ENCODE measurements around the gene JMJD8. TPM values are rescaled to one million over a fixed set of nuclear protein-coding genes. Genes with fewer than 3 reads are reported as not detected.

JMJD8 gene
- total and polyA plus RNA-seq, 9 of the 15 experiments (the other 6 are each of a cell fraction or from before 2014, with no cell fraction given), result 1.2 to 50.6 (median 29.3) TPM

DNA sequence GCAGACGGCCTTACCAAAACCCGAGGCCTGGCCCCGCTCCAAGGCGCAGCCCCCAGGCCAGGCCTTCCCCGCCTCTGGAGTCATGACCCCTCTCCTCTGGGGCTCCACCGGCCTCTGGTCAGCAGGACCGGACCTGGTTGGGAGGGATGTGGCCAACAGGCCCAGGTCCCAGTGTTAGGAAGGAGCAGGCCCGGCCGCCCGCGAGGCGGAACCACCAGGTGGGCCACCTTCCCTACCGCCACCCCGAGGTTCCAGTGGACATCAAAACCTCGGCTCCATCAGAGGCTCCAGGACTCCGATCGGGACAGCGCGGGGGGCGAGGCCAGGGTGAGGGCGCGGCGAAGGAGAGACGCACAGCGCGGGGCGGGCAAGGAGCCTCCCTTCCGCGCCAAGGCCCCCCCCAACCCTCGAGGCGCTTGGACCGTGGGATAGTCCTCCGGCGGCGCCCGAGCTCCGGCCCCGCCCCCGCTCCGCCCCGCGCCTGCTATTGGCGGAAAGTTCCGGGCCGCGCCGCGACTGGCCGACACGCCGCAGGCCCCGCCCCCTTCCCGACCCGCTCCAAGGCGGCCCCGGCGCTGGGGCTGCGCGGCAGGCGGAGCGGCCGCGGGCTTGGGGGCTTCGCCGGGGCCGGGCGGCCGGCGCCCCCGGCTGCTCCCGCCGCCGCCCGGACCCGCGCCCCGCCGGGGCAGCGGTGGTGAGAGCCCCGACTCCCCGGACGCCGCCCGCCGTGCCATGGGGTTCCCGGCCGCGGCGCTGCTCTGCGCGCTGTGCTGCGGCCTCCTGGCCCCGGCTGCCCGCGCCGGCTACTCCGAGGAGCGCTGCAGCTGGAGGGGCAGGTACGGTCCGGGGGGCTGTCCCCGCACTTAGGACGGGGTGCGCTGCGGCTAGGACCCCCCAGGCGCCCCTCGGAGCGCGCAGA, 30.7 kb upstream of the JMJD8 start, which contains the start of gene METRN (continued):
- TF ChIP-seq PTTG1 (tag; IDR thresholded peaks at IDR 0.05; ENCODE audit: low read depth), result no peak
- TF ChIP-seq PTBP1 (IDR thresholded peaks at IDR 0.05; ENCODE audit: low read depth, low read length), result no peak
- no peak for TF ChIP-seq XRCC4 (IDR thresholded peaks at IDR 0.05; ENCODE audit: extremely low read depth, insufficient read depth, insufficient read length)
- TF ChIP-seq FOXP1 (CRISPR knock-in tag; IDR thresholded peaks at IDR 0.05), result no peak
- TF ChIP-seq L3MBTL2 (IDR thresholded peaks at IDR 0.05), result peak; percentile 73
- no peak for TF ChIP-seq NR2F6 (CRISPR knock-in tag; IDR thresholded peaks at IDR 0.05)
- TF ChIP-seq, protein P1, sequence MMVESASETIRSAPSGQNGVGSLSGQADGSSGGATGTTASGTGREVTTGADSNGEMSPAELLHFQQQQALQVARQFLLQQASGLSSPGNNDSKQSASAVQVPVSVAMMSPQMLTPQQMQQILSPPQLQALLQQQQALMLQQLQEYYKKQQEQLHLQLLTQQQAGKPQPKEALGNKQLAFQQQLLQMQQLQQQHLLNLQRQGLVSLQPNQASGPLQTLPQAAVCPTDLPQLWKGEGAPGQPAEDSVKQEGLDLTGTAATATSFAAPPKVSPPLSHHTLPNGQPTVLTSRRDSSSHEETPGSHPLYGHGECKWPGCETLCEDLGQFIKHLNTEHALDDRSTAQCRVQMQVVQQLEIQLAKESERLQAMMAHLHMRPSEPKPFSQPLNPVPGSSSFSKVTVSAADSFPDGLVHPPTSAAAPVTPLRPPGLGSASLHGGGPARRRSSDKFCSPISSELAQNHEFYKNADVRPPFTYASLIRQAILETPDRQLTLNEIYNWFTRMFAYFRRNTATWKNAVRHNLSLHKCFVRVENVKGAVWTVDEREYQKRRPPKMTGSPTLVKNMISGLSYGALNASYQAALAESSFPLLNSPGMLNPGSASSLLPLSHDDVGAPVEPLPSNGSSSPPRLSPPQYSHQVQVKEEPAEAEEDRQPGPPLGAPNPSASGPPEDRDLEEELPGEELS (CRISPR knock-in tag; IDR thresholded peaks at IDR 0.05; ENCODE audit: borderline replicate concordance), result no peak
- TF ChIP-seq RFX7 (CRISPR knock-in tag; IDR thresholded peaks at IDR 0.05), result no peak
- TF ChIP-seq, protein P2, sequence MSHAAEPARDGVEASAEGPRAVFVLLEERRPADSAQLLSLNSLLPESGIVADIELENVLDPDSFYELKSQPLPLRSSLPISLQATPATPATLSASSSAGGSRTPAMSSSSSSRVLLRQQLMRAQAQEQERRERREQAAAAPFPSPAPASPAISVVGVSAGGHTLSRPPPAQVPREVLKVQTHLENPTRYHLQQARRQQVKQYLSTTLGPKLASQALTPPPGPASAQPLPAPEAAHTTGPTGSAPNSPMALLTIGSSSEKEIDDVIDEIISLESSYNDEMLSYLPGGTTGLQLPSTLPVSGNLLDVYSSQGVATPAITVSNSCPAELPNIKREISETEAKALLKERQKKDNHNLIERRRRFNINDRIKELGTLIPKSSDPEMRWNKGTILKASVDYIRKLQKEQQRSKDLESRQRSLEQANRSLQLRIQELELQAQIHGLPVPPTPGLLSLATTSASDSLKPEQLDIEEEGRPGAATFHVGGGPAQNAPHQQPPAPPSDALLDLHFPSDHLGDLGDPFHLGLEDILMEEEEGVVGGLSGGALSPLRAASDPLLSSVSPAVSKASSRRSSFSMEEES (CRISPR knock-in tag; IDR thresholded peaks at IDR 0.05), result no peak
- TF ChIP-seq SRF (CRISPR knock-in tag; IDR thresholded peaks at IDR 0.05), result no peak
- TF ChIP-seq ZNF224 (CRISPR knock-in tag; IDR thresholded peaks at IDR 0.05), result no peak
- TF ChIP-seq ZNF589 (CRISPR knock-in tag; IDR thresholded peaks at IDR 0.05; ENCODE audit: low read depth), result no peak
- TF ChIP-seq HNRNPH1 (optimal IDR thresholded peaks at IDR 0.05; ENCODE audit: low read depth, low read length), result no peak
- TF ChIP-seq, protein P3, sequence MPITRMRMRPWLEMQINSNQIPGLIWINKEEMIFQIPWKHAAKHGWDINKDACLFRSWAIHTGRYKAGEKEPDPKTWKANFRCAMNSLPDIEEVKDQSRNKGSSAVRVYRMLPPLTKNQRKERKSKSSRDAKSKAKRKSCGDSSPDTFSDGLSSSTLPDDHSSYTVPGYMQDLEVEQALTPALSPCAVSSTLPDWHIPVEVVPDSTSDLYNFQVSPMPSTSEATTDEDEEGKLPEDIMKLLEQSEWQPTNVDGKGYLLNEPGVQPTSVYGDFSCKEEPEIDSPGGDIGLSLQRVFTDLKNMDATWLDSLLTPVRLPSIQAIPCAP (CRISPR knock-in tag; IDR thresholded peaks at IDR 0.05; ENCODE audit: borderline replicate concordance), result no peak
- peak; percentile 46; the same call in 1 of the 2 replicates for TF ChIP-seq TGIF2 (CRISPR knock-in tag; IDR thresholded peaks at IDR 0.05)
- TF ChIP-seq, protein P4, sequence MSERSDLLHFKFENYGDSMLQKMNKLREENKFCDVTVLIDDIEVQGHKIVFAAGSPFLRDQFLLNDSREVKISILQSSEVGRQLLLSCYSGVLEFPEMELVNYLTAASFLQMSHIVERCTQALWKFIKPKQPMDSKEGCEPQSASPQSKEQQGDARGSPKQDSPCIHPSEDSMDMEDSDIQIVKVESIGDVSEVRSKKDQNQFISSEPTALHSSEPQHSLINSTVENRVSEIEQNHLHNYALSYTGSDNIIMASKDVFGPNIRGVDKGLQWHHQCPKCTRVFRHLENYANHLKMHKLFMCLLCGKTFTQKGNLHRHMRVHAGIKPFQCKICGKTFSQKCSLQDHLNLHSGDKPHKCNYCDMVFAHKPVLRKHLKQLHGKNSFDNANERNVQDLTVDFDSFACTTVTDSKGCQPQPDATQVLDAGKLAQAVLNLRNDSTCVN (CRISPR knock-in tag; IDR thresholded peaks at IDR 0.05), result no peak
- TF ChIP-seq ZNF76 (CRISPR knock-in tag; IDR thresholded peaks at IDR 0.05; ENCODE audit: borderline replicate concordance), result no peak
- TF ChIP-seq HOXB6 (CRISPR knock-in tag; IDR thresholded peaks at IDR 0.05; ENCODE audit: borderline replicate concordance), result no peak
- TF ChIP-seq ZNF695 (CRISPR knock-in tag; IDR thresholded peaks at IDR 0.05), result no peak
- TF ChIP-seq ERF (CRISPR knock-in tag; IDR thresholded peaks at IDR 0.05), result peak; percentile 41; the same call in 1 of the 2 replicates
- TF ChIP-seq, protein P5, sequence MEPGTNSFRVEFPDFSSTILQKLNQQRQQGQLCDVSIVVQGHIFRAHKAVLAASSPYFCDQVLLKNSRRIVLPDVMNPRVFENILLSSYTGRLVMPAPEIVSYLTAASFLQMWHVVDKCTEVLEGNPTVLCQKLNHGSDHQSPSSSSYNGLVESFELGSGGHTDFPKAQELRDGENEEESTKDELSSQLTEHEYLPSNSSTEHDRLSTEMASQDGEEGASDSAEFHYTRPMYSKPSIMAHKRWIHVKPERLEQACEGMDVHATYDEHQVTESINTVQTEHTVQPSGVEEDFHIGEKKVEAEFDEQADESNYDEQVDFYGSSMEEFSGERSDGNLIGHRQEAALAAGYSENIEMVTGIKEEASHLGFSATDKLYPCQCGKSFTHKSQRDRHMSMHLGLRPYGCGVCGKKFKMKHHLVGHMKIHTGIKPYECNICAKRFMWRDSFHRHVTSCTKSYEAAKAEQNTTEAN (CRISPR knock-in tag; IDR thresholded peaks at IDR 0.05), result no peak

Measured in K562 (cell line).